Measurements from ENCODE around the gene MYL12B.

MYL12B gene

DNA sequence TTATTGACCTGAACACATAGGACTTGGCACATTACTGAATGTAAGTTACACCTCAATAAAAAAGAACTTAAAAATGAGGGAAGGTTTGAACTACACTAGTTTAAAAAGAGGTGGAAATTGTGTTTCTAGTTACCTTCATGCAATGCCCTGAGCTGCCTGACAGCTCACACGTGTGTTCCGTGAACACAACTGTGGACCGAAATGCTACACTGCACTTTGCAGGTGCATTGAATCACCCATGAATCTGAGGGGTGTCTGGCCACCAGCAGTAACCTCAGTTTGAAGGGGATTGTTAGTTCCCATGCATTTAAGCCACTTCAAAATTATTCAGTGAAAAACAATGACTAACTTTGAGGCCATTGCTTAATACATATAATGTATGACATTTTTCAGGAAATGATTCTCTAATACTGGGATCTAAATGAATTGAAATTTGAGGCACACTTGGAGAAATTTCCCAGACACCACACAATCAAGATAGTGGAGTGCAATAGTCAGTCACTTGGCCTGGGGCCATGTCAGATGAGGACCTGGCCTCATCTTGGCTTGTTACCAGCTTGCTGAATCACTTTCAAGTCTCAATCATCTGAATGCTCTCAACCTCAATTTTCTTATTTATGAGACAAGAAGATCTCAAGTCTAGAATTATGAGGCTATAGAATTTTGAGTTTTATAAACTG is 59.3 kb downstream of the MYL12B start:
- no peaks in the 10 kb centered on the region for H3K4me1 ChIP-seq (ENCODE audit: control insufficient read depth, insufficient read depth, low read length)
- H3K4me3 ChIP-seq (ENCODE audit: low read depth, low read length): no peak overlapping the region
- no peak overlapping the region for H3K9ac ChIP-seq (ENCODE audit: low read depth, low read length)
- H3K36me3 ChIP-seq (ENCODE audit: control insufficient read depth, insufficient read depth, low read length): no peaks in the 10 kb centered on the region
- H3K9me3 ChIP-seq (ENCODE audit: control insufficient read depth, insufficient read depth, low read length): no peaks in the 10 kb centered on the region
- H3K27me3 ChIP-seq (ENCODE audit: control insufficient read depth, insufficient read depth, low read length): no peaks in the 10 kb centered on the region

DNA sequence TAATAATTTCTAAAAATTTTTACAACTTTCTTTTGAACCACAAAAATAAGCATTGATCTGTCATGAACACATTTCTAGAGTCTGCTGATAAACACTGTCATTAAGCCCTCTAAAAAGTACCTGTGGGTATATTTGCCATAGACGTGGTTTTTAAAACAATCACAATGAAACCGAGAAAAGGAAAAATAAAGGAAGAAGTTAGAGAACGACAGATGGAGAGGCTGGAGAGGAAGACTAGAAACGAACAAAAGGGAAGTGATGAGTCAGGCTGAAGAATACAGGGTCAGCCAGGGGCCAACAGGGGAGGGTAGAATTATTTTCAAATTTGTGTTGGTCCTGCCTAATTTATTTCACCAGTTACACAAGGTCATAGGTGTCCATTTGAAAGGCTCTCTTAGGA is 62.0 kb downstream of the MYL12B start:
- no peaks in the 10 kb centered on the region for H3K36me3 ChIP-seq (ENCODE audit: control insufficient read depth, insufficient read depth, low read length)

More for the DNA sequence above, 62.0 kb downstream of the MYL12B start:
- no peak overlapping the region for H3K9ac ChIP-seq (ENCODE audit: low read depth, low read length)
- no peaks in the 10 kb centered on the region for H3K4me1 ChIP-seq (ENCODE audit: control insufficient read depth, insufficient read depth, low read length)
- H3K9me3 ChIP-seq (ENCODE audit: control insufficient read depth, insufficient read depth, low read length): no peaks in the 10 kb centered on the region
- H3K27me3 ChIP-seq (ENCODE audit: control insufficient read depth, insufficient read depth, low read length): no peaks in the 10 kb centered on the region
- H3K4me3 ChIP-seq (ENCODE audit: low read depth, low read length): no peak overlapping the region

Data from iPS-15b (cell line).